Stomach (tissue), 4 donors: ENCODE measurements around the gene CHRNB1.

Experiments
- CTCF ChIP-seq, 7 experiments: fragments of 450-650 bp in 4 of 7; fragments of 200-600 bp in 3 of 7; sonication (generic) in 3 of 7; IDR thresholded peaks; one replicate each; pipeline ENCODE4 v1.5.1; 2016 to 2019; ENCODE audit warnings: antibody characterized with exemption in 7 of 7, control low read depth in 2 of 7, mild to moderate bottlenecking in 1 of 7
- POLR2A ChIP-seq, 4 donors: fragments of 450-650 bp; IDR thresholded peaks; one replicate each; pipeline ENCODE4 v1.6.1; 2016; ENCODE audit warnings: antibody characterized with exemption in 4 of 4, control low read depth in 2 of 4, mild to moderate bottlenecking in 1 of 4, moderate library complexity in 1 of 4

GRCh38 chr17:7431231-7431630 lies 13.6 kb upstream of the CHRNB1 start:
- TF ChIP-seq CTCF (IDR thresholded peaks at IDR 0.05), result no peak
- TF ChIP-seq POLR2A (IDR thresholded peaks at IDR 0.05), result no peak
